HG03432 (cell line): Measurements from ENCODE around the gene WDFY2.
"Not testable (repeated sequence)": the region's sequence is repeated elsewhere in the genome, so short reads cannot be mapped to it uniquely, and the experiment has no call there.

Experiments
- ATAC-seq: cut with Tn5 transposase; IDR thresholded peaks from one replicate; pipeline ENCODE4 v1.9.1; 2021; ENCODE audit warnings: mild to moderate bottlenecking, moderate library complexity; ENCODE audit not compliant: unreplicated experiment

WDFY2 gene

GRCh38 chr13:51583875-51584730 is at the start of gene WDFY2:
Gene WDFY2 (plus strand): TSS chr13:51584462. CDS start chr13:51584688, 226 bp downstream.
- peak; percentile 82 for ATAC-seq

- ATAC-seq: no peak
Observed at GRCh38 chr13:51538591-51539179, 45.6 kb upstream of the WDFY2 start.

GRCh38 chr13:51539887-51540286 is 44.4 kb upstream of the WDFY2 start:
- ATAC-seq: no peak

GRCh38 chr13:51541037-51541436 is 43.2 kb upstream of the WDFY2 start:
- no peak for ATAC-seq

GRCh38 chr13:51541809-51542258 is 42.4 kb upstream of the WDFY2 start:
- no peak for ATAC-seq

GRCh38 chr13:51542346-51543242 is 41.7 kb upstream of the WDFY2 start:
- no peak for ATAC-seq

GRCh38 chr13:51545446-51545845 is 38.8 kb upstream of the WDFY2 start:
- ATAC-seq: not testable (repeated sequence)

GRCh38 chr13:51547425-51548176 is 36.7 kb upstream of the WDFY2 start:
- ATAC-seq: no peak

- ATAC-seq: peak; percentile 80
Observed at GRCh38 chr13:51549050-51549449, 35.2 kb upstream of the WDFY2 start.

GRCh38 chr13:51549593-51549992 is 34.7 kb upstream of the WDFY2 start:
- ATAC-seq: no peak

- no peak for ATAC-seq
Observed at GRCh38 chr13:51550151-51550550, 34.1 kb upstream of the WDFY2 start.

GRCh38 chr13:51551416-51551815 is 32.8 kb upstream of the WDFY2 start:
- no peak for ATAC-seq

- ATAC-seq: no peak
Observed at GRCh38 chr13:51552027-51552426, 32.2 kb upstream of the WDFY2 start.

- no peak for ATAC-seq
Observed at GRCh38 chr13:51553531-51553930, 30.7 kb upstream of the WDFY2 start.

GRCh38 chr13:51556740-51557139 is 27.5 kb upstream of the WDFY2 start:
- no peak for ATAC-seq

GRCh38 chr13:51557438-51557837 is 26.8 kb upstream of the WDFY2 start:
- ATAC-seq: no peak

- no peak for ATAC-seq
Observed at GRCh38 chr13:51557875-51558612, 26.2 kb upstream of the WDFY2 start.

GRCh38 chr13:51559946-51560735 is 24.1 kb upstream of the WDFY2 start:
- no peak for ATAC-seq
